Tibial nerve (tissue), 4 donors: ENCODE results near the gene CPXM2.

ENCODE experiments used
- CTCF ChIP-seq, 5 experiments: fragments of 200-600 bp in 3 of 5; fragments of 450-650 bp in 2 of 5; sonication (generic) in 3 of 5; IDR thresholded peaks; one replicate each; pipeline ENCODE4 v1.5.1; 2016 to 2019; ENCODE audit warnings: antibody characterized with exemption in 5 of 5, mild to moderate bottlenecking in 3 of 5, moderate library complexity in 2 of 5
- EP300 ChIP-seq, 2 donors: sonication (generic); formaldehyde crosslinking; IDR thresholded peaks; one replicate each; pipeline ENCODE4 v1.6.1; 2017; ENCODE audit warnings: antibody characterized with exemption in 2 of 2, mild to moderate bottlenecking in 1 of 2
- POLR2A ChIP-seq, 2 donors: fragments of 450-650 bp; IDR thresholded peaks; one replicate each; pipeline ENCODE4 v1.6.1; 2017; ENCODE audit warnings: antibody characterized with exemption in 2 of 2, mild to moderate bottlenecking in 2 of 2, moderate library complexity in 2 of 2

- no peak for TF ChIP-seq CTCF (IDR thresholded peaks at IDR 0.05)
- TF ChIP-seq EP300 (IDR thresholded peaks at IDR 0.05) = no peak
- TF ChIP-seq POLR2A (IDR thresholded peaks at IDR 0.05) = no peak
Measured at GRCh38 chr10:123857616-123858015, 34.0 kb downstream of the CPXM2 start.
